RWPE2 (cell line): ENCODE results near the gene IL17RB.

Source experiments
- ATAC-seq: fragments of 200-7000 bp; cut with Tn5 transposase; 3 replicates; pipeline ENCODE4 v1.9.1; 2021; ENCODE audit warnings: low read depth
- DNase-seq: peaks from one replicate; pipeline ENCODE4 v3.0.0-alpha.2; 2020; ENCODE audit warnings: low spot score
- H3K27ac ChIP-seq: fragments of 450-650 bp; 2 replicates; pipeline ENCODE4 v1.5.1; 2017; ENCODE audit warnings: mild to moderate bottlenecking; ENCODE audit not compliant: poor library complexity, severe bottlenecking
- H3K27me3 ChIP-seq: fragments of 250-450 bp; sonication (Bioruptor Pico); 2 replicates; pipeline ENCODE4 v1.5.1; 2021; ENCODE audit warnings: mild to moderate bottlenecking, moderate library complexity; ENCODE audit not compliant: insufficient read depth, poor library complexity, severe bottlenecking
- H3K36me3 ChIP-seq: fragments of 250-450 bp; sonication (Bioruptor Pico); 2 replicates; pipeline ENCODE4 v1.5.1; 2020; ENCODE audit warnings: low read depth, mild to moderate bottlenecking, moderate library complexity
- H3K4me1 ChIP-seq: fragments of 250-450 bp; sonication (Bioruptor Pico); 2 replicates; pipeline ENCODE4 v1.5.1; 2021; ENCODE audit warnings: mild to moderate bottlenecking, moderate library complexity; ENCODE audit not compliant: insufficient read depth, poor library complexity, severe bottlenecking
- H3K4me3 ChIP-seq: fragments of 250-450 bp; sonication (Bioruptor Pico); 2 replicates; pipeline ENCODE4 v1.5.1; 2021; ENCODE audit warnings: mild to moderate bottlenecking, moderate library complexity; ENCODE audit not compliant: severe bottlenecking
- H3K9me3 ChIP-seq: fragments of 250-450 bp; sonication (Bioruptor Pico); 2 replicates; pipeline ENCODE4 v1.5.1; 2021; ENCODE audit warnings: mild to moderate bottlenecking, moderate library complexity; ENCODE audit not compliant: severe bottlenecking
- CTCF ChIP-seq: fragments of 450-650 bp; IDR thresholded peaks from one replicate; pipeline ENCODE4 v1.5.1; 2017; ENCODE audit warnings: mild to moderate bottlenecking, moderate library complexity; ENCODE audit not compliant: poor library complexity, severe bottlenecking

The IL17RB gene

DNA sequence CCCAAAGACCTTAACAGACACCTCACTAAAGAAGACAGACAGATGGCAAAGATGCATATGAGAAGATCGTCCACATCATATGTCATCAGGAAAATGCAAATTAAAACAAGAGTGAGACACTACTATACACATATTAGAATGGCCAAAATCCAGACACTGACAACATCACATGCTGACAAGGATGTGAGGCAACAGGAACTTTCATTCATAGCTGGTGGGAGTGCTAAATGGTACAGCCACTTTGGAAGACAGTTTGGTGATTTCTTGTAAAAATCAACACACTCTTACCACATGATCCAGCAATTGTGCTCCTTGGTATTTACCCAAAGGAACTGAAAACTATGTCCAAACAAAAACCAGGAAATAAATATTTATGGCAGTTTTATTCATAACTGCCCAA is 17.8 kb upstream of the IL17RB start:
- H3K4me1 ChIP-seq, result no peaks in the 10 kb centered on the region
- no peaks in the 10 kb centered on the region for H3K9me3 ChIP-seq
- TF ChIP-seq CTCF, result no peak
- H3K27ac ChIP-seq, result no peak overlapping the region
- no peak overlapping the region for H3K4me3 ChIP-seq
- no peaks in the 10 kb centered on the region for H3K27me3 ChIP-seq
- ATAC-seq (no peak), DNase-seq (no peak)
- no peaks in the 10 kb centered on the region for H3K36me3 ChIP-seq

DNA sequence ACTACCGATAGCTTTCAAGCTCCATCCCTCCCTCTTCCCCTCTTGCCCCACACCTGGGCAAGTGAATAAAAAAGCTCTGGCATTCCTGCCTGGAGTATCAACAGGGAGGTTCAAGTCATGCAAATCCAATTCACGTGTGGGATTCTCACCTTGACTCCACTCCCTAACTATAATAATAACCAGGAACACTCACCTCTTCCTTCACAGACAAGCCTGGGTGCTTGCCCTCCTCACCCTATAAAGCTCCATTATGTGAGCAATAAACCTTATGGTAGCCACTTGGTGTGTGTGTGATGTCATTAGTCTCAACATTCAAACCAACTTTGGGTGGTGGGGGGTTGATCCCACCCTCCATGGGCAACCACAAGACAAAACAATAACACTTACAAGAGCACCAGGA is 16.8 kb upstream of the IL17RB start:
- no peak overlapping the region for H3K27ac ChIP-seq

DNA sequence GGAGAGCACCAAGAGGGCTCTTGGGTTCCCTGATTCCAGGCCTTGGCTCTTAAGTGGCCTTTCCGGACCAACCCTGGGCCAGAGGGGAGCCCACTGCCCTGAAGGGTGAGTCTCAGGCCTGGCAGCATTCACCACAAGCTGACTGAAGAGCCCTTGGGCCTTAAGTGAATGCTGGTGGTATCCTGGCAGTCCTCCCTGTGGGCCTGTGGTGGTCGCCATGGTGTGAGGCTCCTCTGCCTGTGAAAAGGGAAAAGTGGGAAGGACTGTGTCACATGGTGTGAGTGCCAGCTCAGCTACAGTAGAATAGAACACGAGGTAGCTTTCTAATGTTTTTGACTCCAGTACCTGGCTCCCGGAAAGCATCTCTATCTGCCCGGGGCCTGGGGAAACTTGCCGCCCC is 15.4 kb upstream of the IL17RB start:
- H3K9me3 ChIP-seq, result no peaks in the 10 kb centered on the region
- no peak for ATAC-seq
- no peaks in the 10 kb centered on the region for H3K4me1 ChIP-seq
- no peaks in the 10 kb centered on the region for H3K27me3 ChIP-seq
- no peak overlapping the region for H3K27ac ChIP-seq
- H3K4me3 ChIP-seq, result no peak overlapping the region
- DNase-seq, result no peak
- no peak for TF ChIP-seq CTCF
- H3K36me3 ChIP-seq, result no peaks in the 10 kb centered on the region

More for the DNA sequence above, 16.8 kb upstream of the IL17RB start:
- Histone ChIP-seq H3K9me3 (no peaks in the 10 kb centered on the region), H3K27me3 (no peaks in the 10 kb centered on the region), H3K4me1 (no peaks in the 10 kb centered on the region), H3K4me3 (no peak overlapping the region), H3K36me3 (no peaks in the 10 kb centered on the region)
- DNase-seq (no peak), ATAC-seq (no peak)
- TF ChIP-seq CTCF, result no peak

DNA sequence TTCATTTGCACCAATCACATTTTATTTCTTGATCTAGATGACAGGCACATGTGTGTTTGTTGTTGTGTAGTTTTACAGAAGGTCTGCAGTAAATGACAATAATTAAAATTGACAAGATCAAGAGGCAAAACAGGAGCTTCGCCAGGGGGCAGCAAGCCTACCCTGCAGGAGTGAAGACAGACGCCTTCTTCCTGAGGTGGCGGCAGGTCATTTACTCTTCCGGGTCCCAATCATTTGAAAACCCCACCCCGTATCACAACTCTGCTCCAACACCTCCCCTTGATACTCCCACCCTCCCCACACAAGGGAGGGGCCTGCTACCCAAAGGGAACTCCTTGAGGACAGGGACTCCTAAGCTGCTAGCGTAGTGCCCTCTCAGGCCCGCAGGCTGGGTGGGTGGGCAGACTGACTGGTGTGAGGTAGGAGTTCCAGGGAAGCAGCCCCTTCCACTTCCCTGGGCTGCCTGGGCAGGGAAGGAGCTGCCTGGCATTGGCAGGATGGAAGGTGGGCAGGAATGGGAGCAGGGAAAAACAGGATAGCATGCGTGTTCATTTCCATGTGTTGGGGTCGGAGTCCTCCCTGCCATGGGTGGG is 13.2 kb upstream of the IL17RB start:
- TF ChIP-seq CTCF, result no peak
- H3K4me1 ChIP-seq, result no peaks in the 10 kb centered on the region
- DNase-seq, result no peak
- no peak overlapping the region for H3K27ac ChIP-seq
- H3K27me3 ChIP-seq, result no peaks in the 10 kb centered on the region
- no peaks in the 10 kb centered on the region for H3K36me3 ChIP-seq
- no peak overlapping the region for H3K4me3 ChIP-seq
- no peaks in the 10 kb centered on the region for H3K9me3 ChIP-seq
- no peak for ATAC-seq

DNA sequence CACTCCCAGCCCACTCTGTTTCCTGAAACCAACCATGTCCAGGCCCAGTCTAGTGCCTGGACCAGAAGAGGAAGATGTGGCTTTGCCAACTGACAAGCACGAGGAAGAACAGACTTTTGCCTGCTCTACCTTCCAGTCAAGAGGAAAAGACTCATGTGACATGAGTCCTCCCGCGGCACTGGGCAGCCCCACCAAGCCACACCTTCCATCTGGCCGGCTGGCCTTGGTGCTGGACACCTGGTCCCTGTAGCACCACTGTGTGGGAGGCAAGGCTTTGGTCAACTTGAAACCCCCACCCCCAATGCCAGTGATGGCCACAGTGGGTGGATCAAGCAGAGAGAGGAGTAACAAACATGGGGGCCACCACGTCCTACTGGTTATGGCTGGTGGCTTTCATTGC is 12.7 kb upstream of the IL17RB start:
- Histone ChIP-seq H3K4me3 (no peak overlapping the region), H3K36me3 (no peaks in the 10 kb centered on the region), H3K4me1 (no peaks in the 10 kb centered on the region), H3K27me3 (no peaks in the 10 kb centered on the region), H3K27ac (no peak overlapping the region), H3K9me3 (no peaks in the 10 kb centered on the region)
- no peak for TF ChIP-seq CTCF
- no peak for DNase-seq
- no peak for ATAC-seq
